ENCODE results near the gene CRACR2B.

The CRACR2B gene

DNA sequence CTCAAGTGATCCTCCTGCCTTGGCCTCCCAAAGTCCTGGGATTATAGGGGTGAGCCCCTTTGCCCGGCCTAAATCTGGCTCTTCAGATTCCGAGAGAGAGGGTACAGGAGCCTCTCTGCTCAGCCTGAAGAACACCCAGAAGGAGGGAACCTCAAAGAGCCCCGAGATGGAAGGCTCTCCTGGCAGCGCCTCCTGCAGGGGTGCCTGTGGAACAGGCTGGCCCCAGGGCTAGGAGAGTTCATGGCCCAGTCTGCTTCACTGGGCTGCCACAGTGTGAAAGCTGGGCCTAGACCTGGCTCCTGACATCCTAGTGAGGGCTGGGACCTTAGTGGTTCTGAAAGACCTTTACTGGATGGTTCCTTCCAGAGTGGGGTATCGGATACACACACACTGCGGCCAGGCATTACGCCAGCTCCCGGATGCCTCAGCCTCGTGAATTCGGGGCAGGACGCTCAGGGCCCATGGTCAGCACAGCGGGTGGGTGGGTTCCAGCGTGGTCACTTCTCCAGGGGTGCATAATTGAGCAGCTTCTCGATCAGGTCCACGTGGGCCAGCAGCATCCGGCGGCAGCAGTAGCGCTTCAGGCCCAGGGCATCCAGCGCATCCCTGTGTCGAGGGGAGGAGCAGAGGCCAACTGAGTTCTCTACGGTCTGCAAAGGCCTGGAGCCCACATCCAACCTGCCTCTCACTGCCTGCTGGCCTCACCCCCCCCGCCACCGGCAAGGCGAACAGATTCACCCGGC lies 12.3 kb downstream of the CRACR2B start:
- DNase-seq (ENCODE audit: low read depth) = no peak

DNA sequence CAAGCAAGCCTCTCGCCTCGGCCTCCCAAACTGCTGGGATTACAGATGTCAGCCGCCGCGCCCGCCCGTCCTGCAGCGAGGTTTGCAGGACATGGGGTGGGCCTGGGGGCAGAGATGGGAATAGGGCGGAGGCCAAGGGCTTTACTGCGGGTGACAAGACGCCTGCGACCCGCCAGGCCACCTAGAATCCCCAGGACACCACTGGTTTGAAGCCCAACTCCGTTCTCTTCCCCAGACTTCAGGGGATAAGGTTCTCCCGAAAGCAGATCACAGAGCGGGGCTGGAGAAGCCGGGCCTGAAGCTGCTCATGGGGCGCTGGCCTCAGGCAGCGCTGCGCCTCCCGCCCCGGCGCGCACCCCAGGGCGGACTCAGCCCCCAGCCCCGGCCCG lies 14.3 kb downstream of the CRACR2B start:
- no peak for DNase-seq (ENCODE audit: low read depth)

DNA sequence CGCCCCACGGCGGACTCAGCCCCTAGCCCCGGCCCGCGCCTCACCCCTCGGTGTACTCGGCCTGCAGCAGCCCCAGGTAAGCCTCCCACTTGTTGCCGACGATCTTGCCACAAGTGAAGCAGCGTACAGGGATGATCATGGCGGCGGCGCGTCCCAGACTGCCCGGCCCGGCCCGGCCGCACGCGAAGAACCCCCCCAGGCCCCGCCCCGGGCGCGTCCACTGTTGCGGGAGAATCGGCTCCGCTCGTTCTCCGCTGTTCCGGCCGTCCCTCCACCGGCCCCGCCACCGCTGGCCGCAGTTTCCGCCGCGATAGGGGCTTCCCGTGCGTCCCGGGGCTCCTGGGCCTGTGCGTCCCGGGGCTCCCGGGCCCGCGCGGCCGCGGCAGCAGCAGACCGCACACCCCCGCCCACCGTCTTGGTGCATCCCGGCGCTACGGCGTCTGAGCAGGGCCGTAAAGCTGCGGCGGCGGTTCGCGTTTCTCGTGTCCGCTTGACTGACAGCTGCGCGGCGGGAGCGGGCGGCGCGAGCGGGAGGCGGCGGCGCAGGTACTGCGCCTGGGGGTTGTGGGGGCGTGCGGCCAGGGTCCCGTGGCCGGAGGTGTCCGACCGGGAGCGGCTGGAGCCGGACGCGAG lies 14.8 kb downstream of the CRACR2B start, which contains the start of the genes POLR2L and TSPAN4:
TSS of gene POLR2L (minus strand) at position 160 of the 633 bp plus-strand sequence. CDS start at position 139, 21 bp downstream.
TSS of gene TSPAN4 (plus strand) at position 483 of the 633 bp plus-strand sequence. CDS start 7,453 bp downstream, outside the sequence.
- peak; percentile 79 for DNase-seq (ENCODE audit: low read depth)

DNA sequence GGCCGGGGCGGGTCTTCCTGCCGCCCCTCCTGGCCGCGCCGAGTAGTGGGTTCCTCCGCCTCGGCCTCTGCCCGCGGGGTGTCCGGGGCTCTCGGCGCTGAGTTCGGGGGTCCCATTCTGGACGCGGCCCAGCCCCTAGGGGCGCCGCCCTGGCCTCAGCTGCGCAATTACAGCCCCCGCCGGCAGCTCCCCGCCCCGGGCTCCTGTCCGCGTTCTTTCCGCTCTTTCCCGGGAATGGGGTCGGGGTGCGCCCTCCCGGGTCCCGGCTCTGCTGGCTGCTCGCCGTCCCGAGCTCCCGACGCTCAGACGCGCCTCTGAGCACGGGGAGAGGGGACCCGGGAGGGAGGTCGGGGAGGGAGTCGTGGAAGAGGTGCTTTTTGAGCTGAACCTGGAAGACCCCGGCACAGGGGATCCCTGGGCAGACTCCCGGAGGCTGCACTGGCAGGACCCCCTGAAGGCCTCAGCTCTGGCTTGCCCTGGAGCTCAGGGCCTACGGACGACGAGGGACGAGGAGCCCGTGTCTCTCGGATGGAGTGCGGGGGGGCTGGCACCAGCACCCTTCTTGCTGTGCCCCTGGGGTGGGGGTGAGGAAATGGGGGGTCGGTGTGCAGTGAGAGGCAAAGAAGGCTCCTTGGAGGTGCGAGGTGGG lies 15.5 kb downstream of the CRACR2B start:
- no peak for DNase-seq (ENCODE audit: low read depth)

DNA sequence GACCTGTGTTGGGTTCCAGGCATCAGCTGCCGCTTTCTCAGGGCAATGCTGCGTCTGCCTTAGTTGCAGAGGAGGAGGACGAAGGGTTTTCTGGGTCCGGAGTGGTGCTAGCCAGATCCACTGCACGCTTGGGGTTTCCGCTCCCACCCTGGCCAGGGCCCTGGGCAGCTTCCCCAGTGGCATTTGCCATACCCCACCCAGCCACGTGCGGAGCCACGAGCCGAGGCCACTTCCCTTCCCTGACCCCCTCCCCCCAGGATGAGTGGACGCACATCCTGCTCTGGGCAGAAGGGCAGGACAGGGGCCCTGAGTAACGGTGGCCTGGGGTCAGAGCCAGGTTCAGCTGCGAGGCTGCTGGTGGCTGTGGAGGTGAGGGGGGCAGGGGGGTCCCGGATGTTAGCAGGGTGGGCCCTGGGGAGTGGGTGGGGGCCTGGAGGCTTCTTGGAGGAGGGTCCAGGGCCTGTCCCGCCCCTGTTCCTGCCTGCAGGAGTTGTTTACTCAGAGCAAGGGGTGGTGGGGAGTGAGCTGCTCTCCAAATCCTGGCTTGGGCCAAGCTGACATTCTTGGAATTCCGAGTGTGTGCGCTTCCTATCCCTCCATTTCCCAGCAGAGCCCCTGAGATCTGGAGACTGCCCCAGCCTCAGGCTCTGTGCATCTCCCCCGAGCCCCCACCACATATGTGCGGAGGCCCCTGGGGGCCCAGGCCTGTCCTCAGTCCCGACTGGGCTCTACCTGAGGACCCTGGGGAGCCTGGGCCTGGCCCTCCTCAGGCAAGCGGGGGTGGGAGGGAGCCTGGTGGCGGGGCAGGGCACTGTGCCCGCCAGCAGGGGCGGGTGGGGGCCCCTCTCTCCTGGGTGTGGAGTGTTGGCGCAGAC lies 16.3 kb downstream of the CRACR2B start:
- DNase-seq (ENCODE audit: low read depth) = no peak

DNA sequence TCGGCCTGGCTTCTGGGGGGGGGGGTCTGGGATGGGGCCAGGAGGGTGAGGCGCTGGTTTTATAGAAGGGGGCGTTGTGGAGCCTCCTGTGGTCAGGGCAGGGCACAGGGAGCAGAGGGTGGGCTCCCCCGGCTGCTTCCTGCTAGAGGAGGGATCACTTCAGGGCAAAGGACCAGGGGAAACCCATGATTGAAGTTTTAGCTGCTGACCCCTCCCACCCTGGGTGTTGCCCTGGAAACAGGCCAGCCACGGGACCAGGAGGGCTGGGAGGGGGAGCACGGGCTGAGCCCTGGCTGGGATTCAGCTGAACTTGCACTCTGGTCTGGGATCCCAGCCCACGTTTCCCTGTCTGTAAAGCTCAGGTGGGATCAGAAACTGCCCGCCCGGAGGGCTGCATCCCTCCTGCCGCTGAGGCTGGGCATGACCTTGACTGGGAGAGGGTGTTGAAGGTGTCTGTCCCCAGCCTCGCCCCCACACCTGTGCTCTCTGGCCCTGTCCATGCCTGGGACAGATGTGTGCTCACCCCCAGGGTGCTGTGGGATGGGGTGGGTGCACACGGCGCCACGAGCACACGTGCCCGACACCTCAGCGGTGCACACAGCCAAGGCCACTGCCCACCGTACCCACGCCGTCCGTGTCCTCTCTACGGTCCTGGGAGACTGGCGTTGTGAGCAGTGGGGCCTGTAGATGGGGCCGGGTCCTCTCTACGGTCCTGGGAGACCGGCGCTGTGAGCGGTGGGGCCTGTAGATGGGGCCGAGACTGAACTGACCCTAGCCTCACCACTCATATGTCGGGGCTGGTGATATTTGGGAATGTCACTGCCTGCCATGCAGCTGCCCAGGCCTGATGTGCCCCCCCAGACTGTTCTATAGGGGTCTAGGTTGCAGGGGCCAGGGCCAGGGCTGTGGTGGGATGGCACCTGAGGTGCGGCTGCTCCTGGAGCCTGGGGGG lies 17.2 kb downstream of the CRACR2B start:
- no peak for DNase-seq (ENCODE audit: low read depth)

DNA sequence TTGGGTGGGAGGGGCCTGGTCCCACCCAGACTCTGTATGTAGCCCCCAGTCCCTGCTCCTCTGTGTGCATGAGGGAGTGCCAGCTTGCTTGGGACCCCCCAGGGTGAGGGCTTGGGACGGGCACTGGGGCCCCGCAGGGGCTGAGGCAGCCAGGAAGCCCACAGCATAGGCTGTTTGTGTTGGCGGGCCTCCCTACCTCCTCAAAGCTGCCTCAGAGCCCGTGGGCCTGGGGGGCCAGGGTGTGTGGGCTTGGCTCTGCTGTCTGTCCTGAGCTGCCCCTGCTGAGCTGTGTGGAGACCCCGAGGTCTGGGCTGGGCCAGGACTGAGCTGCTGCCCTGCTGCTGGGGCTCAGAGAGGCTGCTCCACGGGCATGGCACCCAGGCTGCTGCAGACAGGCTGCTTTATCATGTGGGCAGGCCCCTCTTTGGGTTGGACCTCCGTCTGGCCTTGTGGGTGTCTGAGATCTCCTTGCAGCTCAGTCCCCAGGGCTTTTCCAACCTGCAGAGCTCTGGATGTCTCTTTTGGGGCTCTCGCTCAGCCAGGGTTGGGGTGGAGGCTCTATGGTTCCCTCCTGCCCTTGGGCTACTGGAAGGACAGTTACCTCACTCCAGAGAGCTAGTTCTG lies 18.3 kb downstream of the CRACR2B start:
- DNase-seq (ENCODE audit: low read depth) = no peak

DNA sequence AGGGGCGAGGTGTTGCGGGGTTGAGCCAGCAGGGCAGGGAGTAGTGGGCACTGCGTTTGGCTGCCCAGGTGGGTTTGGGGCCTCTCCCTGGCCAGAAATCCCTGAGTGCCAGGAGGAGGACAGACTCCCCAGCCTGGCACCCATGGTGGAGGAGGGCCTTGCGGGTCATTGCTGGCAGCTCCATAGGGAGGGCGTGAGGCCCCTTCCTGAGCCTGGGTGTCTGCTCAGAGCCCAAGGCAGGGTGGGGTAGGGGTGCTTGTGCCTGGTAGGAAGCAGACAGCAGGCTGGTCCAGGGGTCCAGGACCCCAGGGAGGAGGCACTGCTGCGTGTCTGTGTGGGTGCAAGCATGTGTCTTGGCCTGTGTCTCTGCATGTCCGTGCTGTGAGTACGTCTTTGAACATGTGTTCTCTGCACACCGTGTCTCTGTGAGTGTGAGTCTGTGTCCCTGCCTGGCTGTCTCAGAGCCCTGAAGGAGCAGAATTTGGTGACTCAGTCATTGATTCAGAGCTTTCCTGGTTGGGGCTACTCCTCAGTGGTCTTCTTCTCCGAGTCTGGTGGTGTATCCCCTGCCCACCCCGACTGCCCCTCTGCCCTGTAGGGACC lies 18.9 kb downstream of the CRACR2B start:
- DNase-seq (ENCODE audit: low read depth) = no peak

DNA sequence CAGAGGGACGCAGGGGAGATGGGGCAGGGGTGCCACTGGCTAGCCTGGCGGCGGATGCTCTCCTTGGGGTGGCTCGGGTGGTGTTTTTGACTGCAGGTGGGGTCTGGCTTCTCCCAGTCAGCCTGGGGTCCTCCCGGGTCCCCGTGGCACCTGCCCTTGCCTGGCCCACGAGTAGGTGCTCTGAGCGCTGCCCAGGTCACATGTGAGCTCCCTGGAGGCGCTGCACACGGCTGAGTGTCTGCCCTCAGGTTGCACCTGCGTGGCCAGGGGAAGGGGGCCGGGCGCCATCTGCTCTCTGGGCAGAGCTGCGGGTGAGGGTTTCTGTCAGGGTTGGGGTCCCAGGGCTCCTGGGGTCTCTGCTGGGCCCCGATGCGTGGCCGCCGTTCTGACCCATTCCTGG lies 20.2 kb downstream of the CRACR2B start:
- no peak for DNase-seq (ENCODE audit: low read depth)

DNA sequence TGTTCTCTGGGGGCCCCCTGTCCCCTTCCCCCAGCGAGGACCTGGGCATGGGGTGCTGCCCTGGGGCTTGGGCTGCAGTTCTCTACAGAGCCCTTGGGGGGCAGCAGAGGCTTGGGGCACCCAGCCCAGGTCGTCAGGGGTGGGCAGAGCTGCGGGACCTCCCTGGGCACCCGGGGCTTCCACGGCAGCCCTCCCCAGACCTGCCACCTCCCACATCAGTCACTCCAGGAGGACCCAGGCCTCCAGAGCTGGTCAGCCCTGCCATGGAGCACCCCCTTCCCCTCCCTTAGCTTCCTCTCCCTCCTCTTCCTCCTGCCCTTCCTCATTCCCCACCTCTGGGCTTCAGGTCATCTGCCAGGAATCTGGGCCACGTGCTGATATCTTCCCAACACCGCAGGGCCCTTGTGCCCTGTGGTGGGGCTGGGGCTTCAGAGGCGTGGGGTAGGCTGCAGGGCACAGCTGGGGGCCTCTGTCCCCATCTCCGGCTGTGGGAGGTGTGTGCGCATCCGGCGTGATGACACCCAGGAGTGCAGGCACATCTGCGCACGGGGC lies 20.7 kb downstream of the CRACR2B start:
- peak; percentile 35 for DNase-seq (ENCODE audit: low read depth)

DNA sequence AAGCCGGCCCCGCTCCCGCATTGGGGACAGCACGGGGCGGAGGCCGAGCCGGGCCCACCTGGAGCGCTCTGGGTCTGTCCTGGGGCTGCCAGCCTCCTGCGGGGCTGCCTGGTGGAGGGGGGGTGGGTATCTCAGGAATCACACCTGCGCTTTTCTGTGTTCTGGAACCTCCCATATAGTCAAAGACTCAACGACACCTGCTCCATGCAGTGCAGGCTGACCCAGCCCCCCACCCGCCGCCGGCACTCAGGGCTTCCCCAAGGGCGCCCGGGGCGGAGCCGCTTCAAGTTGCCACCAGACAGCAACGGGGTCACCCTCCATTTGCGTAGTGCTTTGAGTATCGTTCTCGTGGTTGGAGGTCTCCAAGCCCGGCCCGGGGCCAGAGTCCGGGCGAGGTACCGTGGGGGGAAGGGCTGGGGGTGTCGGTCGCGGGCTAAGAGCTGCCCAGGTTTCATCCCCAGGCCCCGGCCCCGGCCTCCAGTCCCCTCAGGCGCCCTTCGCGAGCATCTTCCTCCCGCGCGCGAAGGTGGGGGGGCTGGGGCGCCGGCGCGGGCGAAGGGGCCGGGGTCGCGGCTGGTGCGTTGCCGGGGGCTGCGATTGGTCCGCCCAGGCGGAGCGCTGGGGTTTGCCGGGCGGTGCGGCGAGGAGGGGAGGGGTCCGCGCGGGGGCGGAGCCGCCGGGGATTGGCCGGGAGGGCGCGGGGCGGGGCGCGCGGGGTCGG lies 21.5 kb downstream of the CRACR2B start:
- DNase-seq (ENCODE audit: low read depth) = no peak

DNA sequence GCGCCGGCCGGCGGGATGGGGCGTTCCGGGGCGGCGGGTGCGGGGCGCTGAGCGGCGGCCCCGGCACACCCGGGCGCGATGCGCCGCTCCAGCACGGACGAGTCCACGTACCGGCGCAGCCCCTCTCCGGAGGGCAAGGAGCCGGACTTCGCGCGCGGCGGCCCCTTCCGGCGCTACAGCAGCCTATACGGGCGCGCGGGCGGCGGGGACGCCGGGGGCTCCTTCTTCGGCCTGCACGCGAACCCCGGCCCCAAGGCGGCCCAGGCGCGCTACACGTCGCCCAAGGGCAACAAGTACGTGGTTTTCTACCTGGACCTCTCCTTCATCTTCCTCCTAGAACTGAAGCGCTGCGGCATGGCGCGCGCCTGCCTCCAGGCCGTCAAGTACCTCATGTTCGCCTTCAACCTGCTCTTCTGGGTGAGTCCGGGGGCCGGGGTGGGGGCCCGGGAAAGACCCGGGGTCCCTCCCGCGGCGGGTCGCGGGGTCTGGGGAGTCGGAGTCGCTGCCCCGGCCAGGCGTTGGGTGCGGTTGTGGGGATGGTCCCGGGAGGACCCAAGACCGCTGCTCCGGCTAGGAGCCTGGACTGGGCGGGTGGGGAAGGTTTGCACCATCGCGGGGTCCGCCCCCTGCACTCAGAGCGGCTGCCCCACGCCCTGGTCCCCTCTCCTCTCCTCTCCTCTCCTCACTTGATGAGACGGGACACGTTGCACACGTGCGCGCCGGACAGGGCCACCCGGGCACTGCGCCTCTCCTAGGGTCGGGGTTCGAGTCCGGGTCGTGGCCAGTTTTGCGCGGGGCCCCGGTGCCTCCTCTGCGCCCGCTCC lies 22.4 kb downstream of the CRACR2B start:
- no peak for DNase-seq (ENCODE audit: low read depth)

DNA sequence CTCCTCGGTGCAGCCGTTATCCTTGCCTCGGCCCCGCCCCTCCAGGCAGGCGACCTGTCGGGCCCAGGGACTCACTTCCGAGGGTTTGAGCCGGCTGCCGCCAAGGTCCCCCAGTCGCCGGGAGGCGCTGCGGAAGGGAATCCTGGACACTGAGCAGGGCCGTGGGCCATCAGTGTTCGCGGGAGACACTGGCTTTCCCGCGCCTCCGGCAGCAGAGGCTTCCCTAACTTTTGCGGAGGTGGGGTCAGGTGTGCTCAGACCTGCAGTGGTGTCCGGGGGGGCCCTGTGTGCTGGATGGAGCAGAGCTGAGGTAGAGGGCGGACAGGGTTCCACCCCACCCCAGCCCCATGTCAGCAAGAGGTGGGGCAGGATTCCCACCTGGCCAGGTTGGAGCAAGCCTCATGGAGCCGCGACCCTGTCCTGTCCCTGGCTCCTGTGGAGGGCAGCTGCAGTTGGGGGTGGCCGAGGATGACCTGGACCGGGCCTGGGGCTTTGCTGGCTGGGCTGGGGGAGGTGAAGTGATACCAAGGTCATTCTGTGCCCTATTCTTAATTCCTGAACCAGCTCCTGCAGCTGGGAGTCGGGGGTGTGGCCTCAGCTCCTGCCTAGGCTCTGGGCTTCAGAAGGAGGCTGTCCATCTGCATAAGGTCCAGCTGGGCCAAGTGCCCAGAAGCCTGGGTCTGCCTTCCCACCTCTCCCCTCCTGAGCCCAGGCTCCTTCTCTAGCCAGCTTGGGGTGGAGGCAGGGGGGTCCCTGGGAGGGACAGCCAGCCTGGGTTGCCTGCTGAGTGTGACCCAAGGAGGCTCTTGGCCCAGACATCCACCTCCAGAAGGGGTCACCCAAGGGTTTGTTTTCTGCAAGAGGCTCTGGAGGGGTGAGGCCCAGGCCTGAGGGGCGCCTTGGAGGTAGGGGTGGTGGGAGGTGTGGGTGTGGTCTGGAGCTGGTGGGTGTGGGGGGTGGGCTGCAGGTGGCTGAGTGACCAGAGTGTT lies 23.4 kb downstream of the CRACR2B start:
- no peak for DNase-seq (ENCODE audit: low read depth)

DNA sequence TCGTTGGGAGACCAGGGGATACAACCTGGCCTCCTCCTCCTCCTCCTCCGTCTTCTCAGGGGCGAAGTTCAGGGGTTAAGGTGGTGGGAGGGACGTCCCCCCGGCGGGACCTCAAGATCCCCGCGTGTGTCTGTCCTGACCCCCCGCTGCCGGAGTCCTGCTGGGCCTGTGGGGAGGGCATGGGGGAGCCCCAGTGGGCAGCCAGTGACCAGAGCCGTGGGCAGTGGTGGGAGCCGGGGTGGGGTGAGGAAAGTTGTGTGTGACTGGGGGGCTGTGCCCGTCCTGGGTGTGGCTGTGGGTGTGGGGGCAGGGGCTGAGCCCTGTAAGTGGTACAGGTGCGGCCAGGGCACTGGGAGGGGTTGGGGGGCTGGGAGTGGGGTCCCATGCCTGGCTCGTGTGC lies 25.0 kb downstream of the CRACR2B start:
- DNase-seq (ENCODE audit: low read depth) = no peak

DNA sequence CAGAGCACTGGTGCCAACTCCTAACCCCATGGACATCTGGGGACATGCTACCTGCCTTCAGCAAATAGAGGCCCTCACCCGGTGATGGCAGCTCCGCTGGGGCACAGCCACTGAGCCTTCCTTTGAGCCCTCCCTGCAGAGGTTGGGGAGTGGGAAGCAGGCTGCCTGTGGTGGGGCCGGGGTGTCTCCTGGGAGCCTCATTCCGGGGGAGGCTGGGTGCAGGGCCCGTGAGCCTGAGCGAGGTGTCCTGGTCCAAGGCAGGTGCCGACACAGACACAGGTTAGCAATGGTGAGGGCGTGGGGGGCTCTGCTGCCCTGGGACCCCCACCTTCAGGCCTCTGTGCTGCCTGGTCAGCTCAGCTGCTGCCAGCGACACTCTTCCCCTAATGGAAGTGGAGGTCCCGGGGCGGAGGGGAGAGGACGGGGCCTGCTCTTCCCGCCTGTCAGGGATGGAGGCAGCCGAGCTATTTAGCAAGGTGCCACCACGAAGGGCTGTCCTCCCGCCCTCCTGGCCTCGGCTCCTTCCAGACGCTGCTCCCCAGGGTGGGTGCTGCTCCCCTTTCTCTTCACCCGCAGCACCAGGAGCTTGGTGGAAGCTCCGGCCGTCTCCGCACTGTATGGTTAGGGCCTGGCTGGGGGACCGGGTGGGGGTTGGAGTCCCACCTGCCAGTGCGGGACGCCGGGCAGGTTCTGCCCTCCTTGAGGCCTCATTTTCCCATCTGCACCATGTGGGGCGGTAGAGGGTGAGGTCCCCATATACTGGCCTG lies 26.1 kb downstream of the CRACR2B start:
- DNase-seq (ENCODE audit: low read depth) = no peak
